Ureter (tissue), 1 donor: ENCODE results near the gene CNKSR2. TPM values are rescaled to one million over a fixed set of nuclear protein-coding genes. Genes with fewer than 3 reads are reported as not detected.

Experiments used
- DNase-seq: peaks from one replicate; pipeline ENCODE4 v3.0.0-alpha.2; 2020; ENCODE audit warnings: low spot score
- total RNA-seq: library from RNA; stranded (reverse); gene quantifications from one replicate; pipeline ENCODE4 v1.2.4, GENCODE V29; 2023
- donor health status: DM: yes; HTN: yes; CAD: no.

CNKSR2 gene
- total RNA-seq, 1 donor from 2014 or later = 2.3 TPM

DNA sequence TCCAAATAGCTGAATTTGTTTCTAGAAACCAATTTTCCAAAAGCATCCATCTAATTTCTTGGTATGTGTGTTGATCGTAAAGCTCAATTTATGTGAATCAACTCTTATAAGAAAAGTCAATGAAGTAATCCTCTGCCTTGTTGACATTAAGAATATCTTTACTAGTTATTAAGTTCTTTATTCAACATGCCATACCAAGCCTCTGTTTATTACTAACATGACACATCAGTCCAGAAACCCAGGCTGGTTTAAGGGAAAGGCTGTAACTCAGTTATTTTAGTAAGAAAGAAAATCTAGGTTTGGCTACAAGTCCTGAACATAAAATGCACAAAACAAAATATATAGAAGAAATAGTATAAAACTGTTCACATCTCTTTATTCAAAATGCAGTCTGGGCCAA is 235.9 kb downstream of the CNKSR2 start:
- no peak for DNase-seq

DNA sequence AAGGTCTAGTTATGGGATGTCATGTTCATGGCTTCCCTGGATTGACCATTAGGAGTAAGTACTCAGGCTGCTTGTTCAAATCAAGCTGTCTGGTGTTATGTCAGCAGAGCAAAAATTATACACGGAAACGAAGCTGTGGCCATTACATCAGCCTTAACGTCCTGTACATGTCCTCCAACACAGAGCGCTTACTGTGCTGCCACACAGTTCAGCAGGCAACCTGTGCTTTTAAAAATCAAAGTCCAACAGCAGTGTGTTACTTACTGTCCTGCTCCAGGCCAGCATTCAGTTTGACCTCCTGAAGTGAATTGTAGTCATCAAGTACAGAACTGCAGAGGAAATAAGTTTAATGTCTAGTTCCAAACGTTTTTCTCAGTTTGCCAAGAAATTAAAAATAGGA is 237.9 kb downstream of the CNKSR2 start:
- DNase-seq = no peak

DNA sequence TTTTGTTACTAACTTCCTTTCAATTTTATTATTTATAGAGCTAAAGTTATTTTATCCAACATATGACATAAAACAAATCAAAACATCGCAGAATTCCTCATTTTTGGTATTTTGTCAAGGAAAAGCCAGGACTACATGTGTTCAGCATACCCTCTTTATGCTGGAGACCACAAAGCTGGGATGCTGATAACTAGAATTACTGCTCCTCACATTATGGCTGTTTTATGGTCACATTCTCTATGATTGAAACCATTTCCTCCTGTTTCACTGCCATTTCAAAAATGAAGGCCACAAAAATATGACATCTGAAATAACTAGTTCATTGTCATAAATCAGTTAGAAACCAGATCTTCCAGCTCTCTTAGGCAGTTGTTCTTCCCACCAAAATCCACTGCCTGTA is 242.2 kb downstream of the CNKSR2 start:
- DNase-seq = no peak

DNA sequence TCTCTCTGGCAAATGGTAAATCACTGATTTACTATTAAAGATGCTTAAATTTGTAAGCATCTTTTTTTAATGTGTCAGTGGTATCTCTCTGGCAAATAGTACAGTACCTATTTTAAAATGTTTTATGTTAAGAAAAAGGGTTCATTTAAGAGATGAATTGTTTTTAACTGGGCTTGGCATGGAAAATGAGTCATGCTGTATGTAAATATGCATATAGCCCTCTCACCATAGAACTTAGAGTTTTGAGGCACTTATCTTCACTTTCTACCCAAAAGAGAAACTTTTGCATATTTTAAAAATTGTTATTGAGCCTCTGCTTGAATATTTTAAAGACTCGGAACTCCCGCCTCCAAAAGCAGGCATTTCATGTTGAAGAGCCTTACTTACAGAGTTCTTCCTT is 246.0 kb downstream of the CNKSR2 start:
- no peak for DNase-seq

DNA sequence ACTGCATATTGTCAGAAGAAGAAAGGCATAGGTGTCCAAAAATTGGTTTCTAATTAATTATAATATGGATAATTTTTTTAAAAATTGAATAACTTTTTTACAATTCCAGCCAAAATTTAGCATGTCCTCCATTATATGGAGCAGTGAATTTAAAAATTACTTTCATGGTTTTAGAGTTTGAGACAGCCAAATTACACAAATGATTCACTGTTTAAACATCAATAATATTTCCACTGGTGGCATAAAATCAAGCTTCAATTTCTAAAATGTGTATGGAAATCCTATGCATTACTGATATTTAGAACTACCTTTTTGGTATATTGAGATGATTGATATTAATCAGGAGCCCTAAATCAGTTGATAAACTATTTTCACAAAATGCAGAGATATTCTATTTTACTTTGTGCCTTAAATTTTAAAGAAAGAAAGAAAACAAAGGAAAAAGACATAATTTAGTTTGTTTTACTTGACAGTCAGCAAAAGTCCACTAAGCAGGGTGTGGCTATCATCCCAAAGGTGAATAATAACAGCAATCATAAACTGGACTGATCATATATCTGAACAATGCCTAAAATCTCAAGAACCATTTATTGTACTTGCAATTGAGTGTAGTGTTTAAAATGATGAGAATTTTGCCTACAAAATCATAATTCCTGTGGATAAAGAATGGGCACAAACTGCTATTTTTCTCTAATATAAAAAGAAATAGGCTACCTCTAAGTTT is 249.7 kb downstream of the CNKSR2 start:
- no peak for DNase-seq

DNA sequence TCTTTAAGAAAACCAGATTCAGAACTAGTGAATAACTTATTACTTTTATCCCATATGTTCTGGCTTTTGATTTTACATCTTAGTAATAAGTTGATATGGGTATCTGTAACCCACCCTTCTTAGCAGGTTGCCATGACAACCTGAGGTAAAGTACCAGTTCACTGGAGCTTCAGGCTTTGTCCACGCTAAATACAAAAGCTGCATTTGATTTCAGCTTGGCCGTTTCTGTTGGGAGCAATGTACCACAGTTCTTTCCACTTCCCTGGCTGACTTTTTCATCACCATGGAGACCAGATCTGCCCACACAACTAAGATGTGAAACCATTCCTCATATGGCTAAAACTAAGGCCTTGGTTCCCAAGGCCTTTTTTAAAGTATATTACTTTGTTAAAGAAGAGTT is 257.8 kb downstream of the CNKSR2 start:
- no peak for DNase-seq

DNA sequence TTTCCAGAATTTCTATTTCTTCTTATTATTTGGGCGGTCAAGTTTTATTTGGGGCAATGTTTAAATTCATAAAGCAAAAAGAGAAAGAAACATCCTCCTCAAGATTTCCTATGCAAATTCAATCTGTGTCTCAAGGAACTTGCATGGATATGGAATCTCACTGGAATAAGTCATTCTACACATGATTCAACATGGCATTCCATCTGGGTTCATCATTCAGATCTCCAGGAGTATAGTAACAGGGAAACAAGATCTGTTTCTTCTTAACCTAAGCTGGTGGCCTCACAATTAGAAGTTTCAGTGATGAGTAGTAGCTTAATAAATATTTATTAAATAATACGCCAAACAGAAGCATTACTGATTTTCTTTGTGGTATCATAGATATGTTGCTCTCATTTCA is 264.1 kb downstream of the CNKSR2 start:
- no peak for DNase-seq

DNA sequence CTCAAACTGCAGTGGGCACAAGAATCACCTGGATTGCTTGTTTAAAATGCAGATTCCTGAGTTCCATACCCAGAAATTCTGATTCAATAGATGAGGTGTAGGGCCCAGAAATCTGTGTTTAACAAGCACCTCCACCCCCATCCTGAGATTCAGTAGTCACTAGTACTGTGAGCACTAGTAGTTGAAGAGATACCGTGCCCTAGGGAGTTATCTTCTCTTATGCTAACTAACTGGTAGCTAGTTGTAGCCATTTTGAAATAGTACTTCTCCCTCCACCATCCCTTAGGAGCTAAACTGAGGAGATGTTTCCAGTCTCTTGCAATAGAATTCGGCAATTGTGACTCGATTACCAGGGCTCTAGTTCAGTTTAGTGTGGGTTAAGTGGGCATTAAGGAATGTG is 265.6 kb downstream of the CNKSR2 start:
- no peak for DNase-seq

DNA sequence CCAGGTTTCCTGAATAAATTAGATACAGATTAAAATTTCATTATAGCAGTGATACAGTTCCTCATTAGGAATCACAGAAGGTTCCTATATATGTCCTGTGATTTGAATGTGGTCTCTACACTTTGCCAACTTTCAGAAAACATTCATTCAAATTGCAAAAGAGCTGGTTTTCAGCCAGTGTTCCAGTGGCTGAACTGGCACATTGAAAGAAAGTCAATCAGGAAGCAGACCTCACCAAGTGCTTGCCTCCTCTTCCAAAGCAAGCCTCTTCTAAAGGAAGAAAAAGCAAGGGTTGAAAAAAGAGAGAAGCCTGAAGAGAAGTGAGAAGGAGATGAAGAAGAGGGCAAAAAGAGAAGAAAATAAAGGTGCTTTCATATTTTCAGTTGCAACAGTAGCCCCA is 271.2 kb downstream of the CNKSR2 start:
- DNase-seq = no peak

DNA sequence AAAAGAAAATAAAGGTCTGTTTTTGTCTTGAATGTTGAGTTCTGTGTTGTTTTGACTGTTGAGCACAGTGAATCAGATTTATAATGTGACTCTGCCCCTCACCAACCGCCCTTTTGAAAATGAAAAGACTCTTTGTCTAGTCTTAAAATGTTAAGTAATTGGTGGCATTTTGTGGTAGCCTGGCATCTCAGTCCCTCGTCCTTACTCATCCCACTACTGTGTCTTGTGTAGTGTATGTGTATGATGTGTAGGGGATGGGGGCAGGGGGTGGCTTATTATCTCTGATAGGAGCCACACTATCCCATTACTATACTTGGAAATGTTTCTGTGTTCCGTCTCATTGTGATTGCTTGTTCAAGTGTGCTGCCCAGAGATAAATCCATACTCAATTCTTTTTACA is 271.7 kb downstream of the CNKSR2 start:
- DNase-seq = no peak

DNA sequence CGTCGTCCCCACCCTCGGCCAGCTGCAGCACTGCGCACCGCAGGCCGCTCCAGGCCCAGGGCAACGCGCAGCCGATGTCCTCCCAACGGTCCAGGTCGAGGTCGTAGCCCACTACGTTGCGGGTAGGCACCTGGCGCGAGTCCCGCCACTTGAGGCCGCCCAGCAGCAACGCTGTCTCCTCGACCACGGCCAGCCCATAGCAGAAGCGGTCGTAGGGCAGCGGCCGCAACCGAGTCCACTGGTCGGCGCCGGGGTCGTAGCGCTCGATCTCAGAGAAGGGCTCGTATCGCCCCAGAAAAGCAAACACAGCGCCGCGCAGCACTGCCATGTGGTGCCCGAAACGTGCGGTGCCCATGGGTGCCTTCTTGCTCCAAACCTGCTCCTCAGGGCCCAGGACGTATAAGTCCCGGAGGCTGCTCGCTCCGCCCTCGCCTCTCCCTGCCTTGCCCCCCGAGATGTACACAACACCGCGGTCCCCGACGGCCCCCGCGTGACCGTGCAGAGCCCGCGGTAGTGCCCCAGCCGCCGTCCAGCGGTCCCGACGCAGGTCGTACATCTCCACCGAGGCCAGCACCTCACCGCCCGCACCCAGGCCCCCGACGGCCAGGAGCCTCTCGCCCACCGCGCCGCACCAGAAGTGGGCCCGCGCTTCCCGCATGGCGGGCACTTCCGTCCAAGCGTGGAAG is 281.8 kb downstream of the CNKSR2 start:
- no peak for DNase-seq

DNA sequence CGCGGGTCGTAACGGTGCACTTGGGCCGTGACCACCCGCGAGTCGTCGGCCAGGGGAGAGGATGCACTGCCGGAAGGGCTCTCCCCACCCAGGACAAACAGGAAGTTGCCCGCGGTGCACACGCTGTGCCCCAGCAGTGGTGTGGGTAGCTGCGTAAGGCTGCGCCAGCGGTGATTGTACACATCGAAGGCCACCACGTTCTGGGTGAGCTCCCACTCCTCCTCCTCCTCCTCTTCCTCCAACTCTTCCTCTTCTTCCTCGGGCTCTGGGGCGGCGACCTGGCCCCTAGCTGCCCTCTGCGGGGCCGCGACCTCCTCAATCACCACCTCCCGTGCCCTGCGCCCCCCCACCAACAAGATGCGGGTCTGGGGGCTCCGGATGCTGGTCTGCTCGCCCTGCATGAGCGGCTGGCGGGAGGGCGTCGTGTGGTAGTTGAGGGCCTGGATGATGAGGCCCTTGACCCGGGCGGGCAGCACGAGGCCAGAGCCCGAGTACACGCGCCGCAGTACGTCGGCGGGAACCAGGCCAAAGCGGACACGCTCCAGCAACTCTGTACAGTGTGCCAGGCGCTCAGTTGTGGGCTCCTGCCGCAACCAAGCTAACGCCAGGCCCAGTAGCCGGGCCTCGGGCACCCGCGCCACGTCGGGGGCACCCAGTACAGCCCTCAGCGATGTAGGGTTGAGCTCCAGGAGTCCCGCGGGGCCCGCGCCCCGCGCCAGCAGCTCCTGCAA is 282.5 kb downstream of the CNKSR2 start:
- no peak for DNase-seq

DNA sequence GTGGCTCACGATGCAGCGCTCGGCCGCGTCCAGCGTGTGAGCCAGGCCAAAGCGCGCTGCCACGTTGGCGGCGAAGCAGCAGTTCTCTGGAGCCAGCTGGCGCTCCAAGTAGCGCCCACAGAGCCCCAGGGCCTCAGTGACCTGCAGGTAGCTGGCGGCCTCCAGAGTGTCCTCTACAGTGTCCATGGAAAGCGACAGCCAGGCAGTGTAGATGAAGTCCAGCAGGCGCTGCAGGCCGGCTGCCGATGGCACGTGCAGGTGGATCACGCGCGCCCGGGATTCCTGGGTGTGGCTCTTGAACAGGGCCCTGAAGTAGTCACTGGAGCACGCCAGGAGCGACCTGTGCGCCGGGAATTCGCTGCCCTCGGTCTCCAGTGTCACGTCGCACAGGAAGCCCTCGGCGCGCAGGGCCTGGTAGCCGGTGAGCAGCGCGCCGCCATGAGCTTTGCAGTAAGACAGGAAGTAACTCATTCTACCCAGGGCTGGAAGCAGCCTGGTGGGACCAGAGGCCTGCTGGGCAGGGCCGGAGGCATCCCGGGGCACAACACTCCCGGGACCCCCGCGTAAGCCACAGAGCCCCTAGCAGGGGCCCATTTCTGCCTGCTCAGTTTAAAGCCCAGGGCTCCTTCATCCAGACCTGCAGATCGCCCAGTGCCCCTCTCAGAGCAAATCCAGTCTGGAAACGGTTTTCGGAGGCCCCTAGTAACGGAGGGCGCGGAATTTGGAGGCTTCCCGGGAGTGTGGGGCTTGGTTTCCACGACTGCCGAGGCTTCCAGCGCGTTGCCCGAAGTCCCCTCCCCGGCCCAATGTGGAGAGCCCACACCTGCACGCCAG is 283.3 kb downstream of the CNKSR2 start:
- no peak for DNase-seq

DNA sequence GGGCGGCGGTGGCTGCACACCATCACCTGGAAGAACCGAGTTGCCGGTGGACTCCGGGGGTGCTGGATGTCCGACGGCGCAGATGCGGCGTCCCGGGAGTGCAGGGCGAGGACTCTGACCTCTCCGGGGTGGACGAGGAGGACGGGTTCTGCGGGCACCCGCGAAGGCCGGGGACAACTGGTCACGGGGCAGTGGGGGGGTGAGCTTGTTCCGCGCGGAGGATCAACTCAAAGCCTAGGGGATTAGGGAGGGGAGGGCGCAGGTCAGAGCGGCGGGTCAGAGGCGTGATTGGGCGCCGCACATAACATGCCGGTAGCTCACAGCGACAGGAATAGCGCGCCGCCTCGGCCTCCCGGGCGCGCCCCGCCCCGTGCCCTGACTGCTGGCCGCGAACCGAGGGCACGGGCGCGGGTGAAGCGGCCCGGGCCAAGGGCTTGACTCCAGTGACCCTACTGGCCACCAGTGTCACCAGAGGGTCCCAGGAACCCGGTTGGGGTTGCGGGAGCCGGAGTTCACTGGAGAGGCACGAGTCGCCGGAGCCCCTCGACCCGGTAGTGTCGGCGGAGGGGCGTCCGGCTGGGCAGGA is 284.0 kb downstream of the CNKSR2 start, which contains the start of gene KLHL34:
KLHL34 (minus strand) TSS at position 179 of the 586 bp plus-strand sequence. CDS start 542 bp downstream, outside the sequence.
- DNase-seq = no peak

DNA sequence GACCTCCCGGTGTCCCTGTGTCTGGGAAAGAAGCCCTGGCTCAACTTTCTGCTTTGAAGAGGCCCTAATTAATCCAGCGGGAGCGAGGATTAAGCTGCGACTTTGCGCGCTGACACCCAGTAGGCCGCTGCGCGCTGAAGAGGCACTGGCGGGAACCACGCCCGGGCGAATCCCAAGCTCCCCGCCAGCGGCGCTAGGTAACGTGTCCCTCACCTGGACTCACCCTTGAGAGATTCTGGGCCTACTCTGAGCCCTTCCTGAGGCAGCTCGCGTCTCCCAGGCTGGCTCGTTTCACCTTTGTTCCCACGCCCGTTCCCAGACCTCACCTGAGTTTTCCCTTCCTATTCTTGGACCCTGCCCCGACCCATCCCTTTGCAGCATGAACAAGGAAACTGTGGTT is 284.5 kb downstream of the CNKSR2 start:
- DNase-seq = no peak

DNA sequence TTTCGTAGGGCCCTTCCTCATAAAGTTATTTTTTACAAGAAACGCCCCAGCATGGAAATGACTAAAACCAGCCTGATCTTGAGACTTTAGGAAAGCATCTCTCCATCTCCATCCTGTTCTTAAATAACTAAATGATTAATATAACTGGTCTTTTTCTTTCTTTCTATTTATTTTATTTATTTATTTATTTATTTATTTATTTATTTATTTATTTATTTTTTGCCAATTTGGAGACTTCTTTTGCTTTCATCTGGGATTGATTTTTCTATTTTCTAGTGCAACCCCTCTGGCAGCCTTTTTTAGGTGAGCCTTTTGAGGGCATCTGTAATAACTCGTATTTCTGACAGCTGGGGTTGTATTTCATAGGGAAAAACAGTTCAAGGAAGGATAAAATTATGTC is 285.1 kb downstream of the CNKSR2 start:
- no peak for DNase-seq

DNA sequence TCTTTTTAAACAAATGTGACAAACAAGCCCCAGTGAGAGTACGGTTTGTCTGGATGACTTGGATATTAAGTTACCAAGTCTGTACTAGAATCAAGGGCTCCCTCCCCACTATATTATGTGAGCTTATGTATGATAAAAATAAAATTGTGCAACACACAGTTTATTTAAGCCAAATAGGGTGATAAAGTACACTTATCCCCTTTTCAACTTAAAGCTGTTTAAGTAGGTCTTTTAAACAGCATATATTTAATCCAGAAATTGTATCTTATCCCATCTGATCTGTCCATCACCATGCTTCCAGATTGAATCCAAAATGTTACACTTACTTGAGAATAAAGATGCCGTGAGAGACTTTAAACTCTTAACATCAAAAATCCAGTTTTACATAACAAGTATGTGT is 285.9 kb downstream of the CNKSR2 start:
- DNase-seq = no peak

DNA sequence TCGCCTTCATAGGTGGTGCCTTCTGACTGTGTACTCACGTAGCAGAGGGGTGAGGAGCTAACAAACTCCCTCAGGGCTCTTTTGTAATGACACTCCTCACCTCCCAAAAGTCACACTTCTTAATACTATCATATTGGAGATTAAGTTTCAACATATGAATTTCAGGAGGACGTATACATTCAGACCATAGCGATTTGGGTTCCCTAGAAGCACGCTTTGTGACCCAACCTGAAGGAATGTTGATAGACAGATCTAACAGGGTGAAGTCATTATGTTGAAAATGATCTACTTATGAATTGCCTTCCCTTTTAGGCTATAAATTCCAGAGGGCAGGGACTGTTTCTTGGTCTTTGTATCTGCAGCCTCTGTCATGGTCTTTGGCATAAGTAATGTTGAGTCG is 287.1 kb downstream of the CNKSR2 start:
- no peak for DNase-seq

DNA sequence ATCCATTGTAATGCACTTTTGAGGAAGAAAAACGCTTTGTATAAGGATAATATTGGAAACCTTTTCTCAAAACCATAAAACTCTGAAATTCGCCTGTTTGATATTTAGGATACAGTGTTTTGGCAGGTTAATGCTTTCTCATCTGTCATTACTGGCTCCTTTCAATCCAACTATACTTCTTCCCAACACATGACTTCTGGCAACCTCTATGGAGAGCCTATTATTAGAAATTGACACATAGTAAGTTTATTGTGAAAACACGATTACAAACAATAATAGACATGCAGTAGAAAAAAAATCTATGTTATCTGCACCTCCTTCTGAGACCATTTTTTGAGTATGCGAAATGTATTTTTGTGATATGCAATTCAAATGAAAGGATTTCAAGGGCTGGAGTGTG is 288.5 kb downstream of the CNKSR2 start:
- no peak for DNase-seq

DNA sequence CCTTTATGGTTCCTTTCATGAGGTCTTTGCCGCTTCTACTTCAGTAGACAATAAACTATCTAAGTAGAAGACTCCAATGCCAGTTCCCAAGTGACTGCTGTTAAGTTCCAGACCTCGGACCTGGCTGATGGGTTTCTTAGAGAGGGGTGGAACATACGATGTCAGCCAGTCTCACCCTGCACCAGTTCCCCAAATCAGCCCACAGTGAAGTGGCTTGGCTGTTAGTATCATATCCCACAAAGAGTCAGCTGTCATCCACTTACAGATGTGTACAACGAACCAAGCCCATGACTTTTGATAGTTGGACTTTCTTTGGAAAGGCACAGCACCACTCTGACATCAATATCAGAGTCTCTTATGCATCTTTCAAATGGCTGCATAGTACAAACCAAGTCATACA is 292.0 kb downstream of the CNKSR2 start:
- no peak for DNase-seq

DNA sequence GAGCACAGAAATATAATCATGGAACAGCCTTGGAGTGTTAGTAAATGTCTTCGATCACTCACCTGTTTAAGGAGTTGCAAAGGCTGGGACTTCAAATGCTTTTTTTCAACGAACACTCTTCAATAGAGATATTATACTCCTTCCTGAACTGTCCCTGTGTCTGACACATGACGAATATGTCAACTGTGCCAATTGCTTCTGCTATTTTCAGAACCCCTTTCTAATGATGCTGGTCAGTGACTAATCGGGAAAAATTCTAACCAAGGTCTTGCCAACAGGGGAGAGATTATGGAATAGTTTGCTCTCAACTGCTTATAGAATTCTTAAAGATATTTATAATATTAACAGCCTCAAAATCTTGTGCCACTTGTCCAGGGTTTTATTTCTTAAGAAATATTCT is 292.5 kb downstream of the CNKSR2 start:
- DNase-seq = no peak
